Brain microvascular endothelial cell (primary cell): ENCODE measurements around the gene NEAT1.
A peak's percentile ranks its signal among the peaks of the same experiment; 100 is the strongest.

Experiments used
- DNase-seq: peaks from one replicate; pipeline ENCODE4 v3.0.0-alpha.2; 2020
- H3K27ac ChIP-seq: fragments of 250-450 bp; sonication (Bioruptor Pico); 2 replicates; pipeline ENCODE4 v1.5.1; 2020; ENCODE audit warnings: mild to moderate bottlenecking, moderate library complexity
- H3K27me3 ChIP-seq: fragments of 250-450 bp; sonication (Bioruptor Pico); replicated peaks from 2 replicates; pipeline ENCODE4 v1.5.1; 2020; ENCODE audit warnings: mild to moderate bottlenecking
- H3K36me3 ChIP-seq: fragments of 250-450 bp; sonication (Bioruptor Pico); replicated peaks from 2 replicates; pipeline ENCODE4 v1.5.1; 2020; ENCODE audit warnings: mild to moderate bottlenecking
- H3K4me3 ChIP-seq: 2 replicates; pipeline ENCODE4 v1.5.1; 2011; ENCODE audit warnings: low read depth, mild to moderate bottlenecking, control low read depth, low read length, moderate library complexity
- in situ Hi-C: cut with HindIII; loops from 2 replicates; pipeline ENCODE4 v1.10.0; 2017; ENCODE audit warnings: low sequenced_read_pairs, low pct_ligation_motif_present
- TF ChIP-seq, protein P1 (sequence below): IDR thresholded peaks from 2 replicates; pipeline ENCODE4 v1.5.1; 2011; ENCODE audit warnings: low read depth, mild to moderate bottlenecking, moderate library complexity, low read length, control low read depth, inconsistent platforms; ENCODE audit errors: missing control alignments

The NEAT1 gene

DNA sequence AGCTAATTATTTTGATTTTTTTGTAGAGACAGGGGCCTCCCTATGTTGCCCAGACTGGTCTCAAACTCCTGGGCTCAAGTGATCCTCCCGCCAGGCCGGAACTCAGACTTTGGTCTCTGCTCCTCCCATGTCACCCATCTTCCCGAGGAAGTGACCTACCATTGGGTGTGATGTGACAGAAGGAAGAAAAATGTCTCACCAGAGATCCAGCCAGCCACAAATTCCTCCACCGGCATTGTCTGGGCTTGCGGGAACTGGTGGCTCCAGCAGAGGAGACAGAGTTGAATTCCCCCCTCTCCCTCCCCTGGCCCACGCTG is 40.9 kb upstream of the NEAT1 start:
- peak; percentile 68 for DNase-seq

DNA sequence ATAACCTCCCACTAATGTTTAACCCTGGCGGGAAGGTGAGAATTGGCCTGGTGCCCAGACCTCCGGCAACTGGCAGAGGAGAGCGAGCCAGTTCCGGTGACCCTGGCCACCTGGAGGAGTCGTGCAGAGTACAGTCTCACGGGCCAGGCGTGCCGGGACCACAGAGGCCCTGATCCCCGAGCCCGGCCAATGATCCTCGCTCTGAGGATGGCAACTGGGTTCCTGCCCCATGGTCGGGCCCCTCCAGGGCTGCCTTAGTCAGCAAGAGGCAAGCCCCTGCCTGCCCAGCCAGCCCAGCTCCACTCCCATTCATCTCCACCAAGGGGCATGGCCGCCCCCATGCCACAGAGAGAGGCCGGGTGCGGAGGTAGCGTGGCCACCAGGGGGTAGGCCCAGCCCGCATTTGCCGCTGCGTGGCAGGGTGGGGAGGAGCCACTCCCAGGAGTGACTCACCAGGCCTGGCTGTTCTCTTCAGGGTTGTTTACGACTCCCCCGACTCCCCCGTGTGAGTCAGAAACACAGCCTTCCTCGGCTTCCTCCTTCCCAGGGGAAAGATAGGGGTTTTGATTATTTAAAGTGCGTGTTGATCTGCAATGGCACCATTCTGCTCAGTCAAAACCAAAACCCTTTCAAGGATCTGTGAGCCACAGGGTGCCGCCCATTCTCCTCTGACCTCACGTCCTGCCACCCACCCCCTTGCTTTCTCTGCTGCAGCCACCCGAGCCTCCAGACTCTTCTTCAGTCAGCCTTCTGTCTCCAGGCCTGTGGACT is 40.4 kb upstream of the NEAT1 start, which contains the start of gene SLC25A45:
Gene SLC25A45, minus strand, starts transcription at position 614 of the 771 bp plus-strand sequence. CDS start 695 bp downstream, outside the sequence.
- in situ Hi-C loops, result no loop called here
- Histone ChIP-seq H3K27ac (peak within 1 kb of the TSS; percentile 95), H3K27me3 (no peaks in the 10 kb centered on the region), H3K4me3 (peak within 1 kb of the TSS; percentile 38), H3K36me3 (no peaks in the 10 kb centered on the region)
- TF ChIP-seq, protein P1, sequence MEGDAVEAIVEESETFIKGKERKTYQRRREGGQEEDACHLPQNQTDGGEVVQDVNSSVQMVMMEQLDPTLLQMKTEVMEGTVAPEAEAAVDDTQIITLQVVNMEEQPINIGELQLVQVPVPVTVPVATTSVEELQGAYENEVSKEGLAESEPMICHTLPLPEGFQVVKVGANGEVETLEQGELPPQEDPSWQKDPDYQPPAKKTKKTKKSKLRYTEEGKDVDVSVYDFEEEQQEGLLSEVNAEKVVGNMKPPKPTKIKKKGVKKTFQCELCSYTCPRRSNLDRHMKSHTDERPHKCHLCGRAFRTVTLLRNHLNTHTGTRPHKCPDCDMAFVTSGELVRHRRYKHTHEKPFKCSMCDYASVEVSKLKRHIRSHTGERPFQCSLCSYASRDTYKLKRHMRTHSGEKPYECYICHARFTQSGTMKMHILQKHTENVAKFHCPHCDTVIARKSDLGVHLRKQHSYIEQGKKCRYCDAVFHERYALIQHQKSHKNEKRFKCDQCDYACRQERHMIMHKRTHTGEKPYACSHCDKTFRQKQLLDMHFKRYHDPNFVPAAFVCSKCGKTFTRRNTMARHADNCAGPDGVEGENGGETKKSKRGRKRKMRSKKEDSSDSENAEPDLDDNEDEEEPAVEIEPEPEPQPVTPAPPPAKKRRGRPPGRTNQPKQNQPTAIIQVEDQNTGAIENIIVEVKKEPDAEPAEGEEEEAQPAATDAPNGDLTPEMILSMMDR, result peak; percentile 84
- DNase-seq, result peak; percentile 98

More for the DNA sequence above, 40.9 kb upstream of the NEAT1 start:
- Histone ChIP-seq H3K36me3 (no peaks in the 10 kb centered on the region), H3K4me3 (peak overlapping the region; percentile 38), H3K27me3 (no peaks in the 10 kb centered on the region), H3K27ac (peak overlapping the region; percentile 95)
- TF ChIP-seq, protein P1, result no peak
- in situ Hi-C loops, result no loop called here

DNA sequence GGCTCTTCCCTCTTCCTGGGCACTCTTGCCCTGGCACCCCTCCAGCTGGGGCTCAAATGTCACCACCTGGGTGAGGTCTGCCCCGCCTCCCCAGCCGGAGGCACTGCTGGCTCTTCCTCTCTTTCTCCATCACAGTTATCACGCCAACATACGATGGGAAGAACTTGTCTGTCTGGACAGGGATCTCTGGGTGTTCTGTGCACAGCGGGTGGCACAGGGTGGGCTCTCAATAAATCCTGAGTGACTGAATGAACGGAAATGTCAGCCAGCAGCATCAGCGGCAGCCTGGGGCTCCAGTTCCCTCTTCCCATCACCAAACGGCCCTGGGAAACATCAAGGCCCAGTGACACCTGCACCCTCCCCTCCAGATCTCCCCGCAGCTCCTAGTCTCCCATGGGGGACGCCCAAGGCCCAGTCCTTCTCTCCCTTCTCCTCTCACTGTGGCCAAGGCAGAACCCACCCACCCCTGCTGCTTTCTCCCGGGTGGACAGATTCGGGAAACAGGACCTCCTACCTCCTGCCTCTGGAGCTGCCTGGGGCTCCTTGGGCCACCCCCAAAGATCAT is 39.7 kb upstream of the NEAT1 start:
- H3K4me3 ChIP-seq, result peak overlapping the region; percentile 33
- no peak for DNase-seq
- in situ Hi-C loops, result no loop called here
- no peaks in the 10 kb centered on the region for H3K27me3 ChIP-seq
- peak overlapping the region; percentile 95 for H3K27ac ChIP-seq
- H3K36me3 ChIP-seq, result no peaks in the 10 kb centered on the region
- TF ChIP-seq, protein P1, result no peak

DNA sequence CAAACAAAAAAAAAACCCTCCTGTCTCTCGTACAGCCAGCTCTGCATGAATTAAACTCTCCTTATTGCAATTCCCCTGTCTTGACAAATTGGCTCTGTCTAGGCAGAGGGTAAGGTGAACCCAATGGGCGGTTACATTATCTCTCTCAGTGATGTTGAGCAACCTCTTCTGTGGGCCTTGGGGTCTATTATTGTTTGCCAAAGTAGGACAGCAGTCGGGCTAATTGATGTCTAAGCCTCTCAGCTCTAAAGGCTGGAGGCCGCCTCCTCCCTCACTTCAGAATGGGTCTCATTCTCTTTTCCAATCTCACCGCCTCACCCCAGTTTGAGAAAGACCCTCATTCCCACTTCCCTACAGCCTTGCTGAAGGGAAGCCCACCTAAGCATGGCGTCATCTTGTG is 38.8 kb upstream of the NEAT1 start:
- no peaks in the 10 kb centered on the region for H3K36me3 ChIP-seq
- in situ Hi-C loops, result no loop called here
- H3K27me3 ChIP-seq, result no peaks in the 10 kb centered on the region
- H3K4me3 ChIP-seq, result no peak overlapping the region
- TF ChIP-seq, protein P1, result no peak
- DNase-seq, result no peak
- no peak overlapping the region for H3K27ac ChIP-seq

DNA sequence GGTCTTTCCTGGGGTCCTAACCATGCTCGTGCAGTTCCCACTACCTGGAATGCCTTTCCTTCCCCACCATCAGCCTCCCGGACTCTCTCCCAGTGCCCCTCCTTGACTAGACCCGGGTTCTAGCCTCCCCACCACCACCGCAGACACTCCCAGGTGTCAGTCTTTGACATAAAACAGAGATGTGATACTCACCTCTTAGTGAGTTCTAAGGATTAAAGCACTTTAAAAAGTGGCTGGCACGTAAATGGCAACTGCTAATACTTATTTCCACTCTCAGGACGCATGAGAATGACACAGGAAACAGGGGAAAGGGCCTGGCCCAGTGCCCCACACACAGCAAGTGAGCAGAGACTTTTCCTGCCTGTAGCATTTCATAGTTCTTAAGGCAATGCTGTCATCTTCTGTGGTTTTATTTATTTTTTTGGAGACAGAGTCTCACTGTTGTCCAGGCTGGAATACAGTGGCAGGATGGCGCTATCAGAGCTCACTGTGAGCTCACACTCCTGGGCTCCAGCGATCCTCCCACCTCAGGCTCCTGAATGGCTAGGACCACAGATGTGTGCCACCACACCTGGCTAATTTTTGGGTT is 38.2 kb upstream of the NEAT1 start:
- H3K4me3 ChIP-seq, result no peak overlapping the region
- TF ChIP-seq, protein P1, result no peak
- no peak for DNase-seq

More for the DNA sequence above, 38.2 kb upstream of the NEAT1 start:
- no peaks in the 10 kb centered on the region for H3K27me3 ChIP-seq
- peak overlapping the region; percentile 6 for H3K27ac ChIP-seq
- in situ Hi-C loops, result no loop called here
- no peaks in the 10 kb centered on the region for H3K36me3 ChIP-seq
